Nucleus accumbens (tissue), 56 donors: ENCODE results near the gene RHCE.
"Not testable (repeated sequence)": the region's sequence is repeated elsewhere in the genome, so short reads cannot be mapped to it uniquely, and the experiment has no call there.

Experiments
- DNase-seq, 56 donors: peaks; one replicate each; lab custom pipeline; 2025; lab: John Stamatoyannopoulos, UW

RHCE gene

DNA sequence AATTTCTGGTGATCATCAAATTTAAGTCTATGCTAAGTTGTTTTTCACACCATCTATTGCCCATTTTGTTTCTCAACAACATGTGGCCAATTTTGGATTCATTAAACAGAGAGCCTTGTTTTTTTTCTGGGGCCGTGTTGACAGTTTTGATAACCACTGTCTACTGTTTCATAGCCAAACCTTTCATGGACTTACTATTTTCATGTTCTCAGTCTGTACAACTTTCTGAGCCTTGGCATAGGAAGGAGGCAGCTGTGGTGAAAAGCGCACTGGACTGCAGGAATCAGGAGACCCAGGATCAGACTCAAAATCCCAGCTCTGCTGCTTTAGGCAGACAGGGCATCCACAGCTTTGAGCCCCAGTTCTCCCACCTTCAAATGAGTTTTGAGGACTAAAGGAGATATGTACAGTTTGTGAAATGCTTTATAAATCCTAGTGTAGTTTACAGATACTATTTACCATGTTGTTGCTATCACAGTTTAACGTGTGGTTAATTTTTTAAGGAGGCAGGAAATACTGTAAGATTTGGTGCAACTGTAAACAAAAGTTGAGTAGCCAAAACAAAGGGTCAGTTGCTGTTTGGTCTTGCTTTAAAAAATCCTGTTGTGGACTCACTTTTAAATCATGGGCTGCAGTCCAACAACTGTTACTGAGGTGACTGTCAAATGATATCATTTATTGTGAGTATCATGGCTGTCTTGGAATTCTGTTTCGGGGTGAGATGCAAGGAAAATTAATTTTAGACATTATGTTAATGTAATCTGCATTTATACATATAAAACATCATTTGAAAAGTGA, 13.0 kb upstream of the RHCE start:
- DNase-seq: peak in 16 of 56 donors; percentile 3 to 26 (median 8)

DNA sequence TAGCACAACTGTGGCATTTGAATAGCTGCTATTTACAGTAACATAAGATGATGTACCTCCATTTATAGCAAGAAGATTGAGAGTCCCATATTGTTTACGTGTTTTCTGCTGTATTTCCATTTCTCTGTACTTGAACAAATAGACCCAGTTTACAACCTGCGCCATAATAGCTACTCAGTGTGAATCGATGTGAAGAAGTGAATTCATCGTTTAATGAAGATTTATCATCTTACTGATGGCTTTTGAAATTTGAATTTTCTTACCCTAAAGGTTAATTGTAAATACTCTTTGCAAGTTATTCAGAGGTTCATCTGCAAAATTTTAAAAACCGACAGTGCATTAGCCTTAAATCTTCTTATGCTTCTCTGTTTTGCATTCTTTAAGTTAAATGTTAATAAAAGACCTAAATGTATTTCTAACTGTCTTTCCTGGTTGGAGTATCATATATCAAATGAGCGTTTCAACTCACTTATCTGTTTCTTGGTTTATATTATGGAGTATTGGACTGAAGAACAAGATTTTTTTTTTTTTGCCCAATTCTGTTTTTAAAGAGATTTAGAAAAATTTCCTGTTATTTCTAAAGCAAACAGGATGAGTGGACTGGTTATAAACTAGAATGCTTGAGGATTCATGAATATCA, 12.2 kb upstream of the RHCE start:
- no peak for DNase-seq

DNA sequence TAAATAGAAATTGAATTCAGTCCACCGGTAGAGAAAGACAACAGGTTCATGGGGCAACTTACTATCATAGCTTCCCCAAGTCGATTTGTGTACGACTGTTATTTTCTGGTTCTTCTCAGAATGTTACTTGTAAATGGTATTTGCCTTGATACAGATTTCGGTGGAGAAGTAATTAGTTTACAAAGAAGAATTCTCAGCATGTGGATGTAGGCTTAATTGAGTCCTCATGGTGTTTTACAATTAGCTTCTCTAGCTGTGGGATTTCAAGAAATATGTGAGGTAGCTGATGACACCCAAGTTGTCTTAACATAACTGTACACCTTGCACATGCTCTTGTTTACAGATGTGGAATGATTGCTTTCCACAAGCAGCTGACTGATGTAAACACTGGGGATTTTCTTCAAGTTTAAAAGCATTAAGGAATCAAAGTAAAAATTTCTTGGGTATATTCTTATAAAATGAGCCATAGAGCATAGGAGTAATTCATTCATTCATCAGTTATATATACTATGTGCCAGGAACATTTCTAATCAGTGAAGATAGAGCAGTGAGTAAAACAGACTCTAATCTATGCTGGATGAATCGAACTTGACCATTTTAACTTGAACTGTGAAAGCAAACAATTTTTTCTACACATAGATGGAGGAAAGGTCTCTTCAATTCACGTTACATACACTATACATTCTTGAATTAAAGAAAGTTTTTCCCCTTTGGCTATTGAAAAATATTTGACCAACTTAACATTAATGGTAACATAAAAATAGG, 11.5 kb upstream of the RHCE start:
- no peak for DNase-seq

DNA sequence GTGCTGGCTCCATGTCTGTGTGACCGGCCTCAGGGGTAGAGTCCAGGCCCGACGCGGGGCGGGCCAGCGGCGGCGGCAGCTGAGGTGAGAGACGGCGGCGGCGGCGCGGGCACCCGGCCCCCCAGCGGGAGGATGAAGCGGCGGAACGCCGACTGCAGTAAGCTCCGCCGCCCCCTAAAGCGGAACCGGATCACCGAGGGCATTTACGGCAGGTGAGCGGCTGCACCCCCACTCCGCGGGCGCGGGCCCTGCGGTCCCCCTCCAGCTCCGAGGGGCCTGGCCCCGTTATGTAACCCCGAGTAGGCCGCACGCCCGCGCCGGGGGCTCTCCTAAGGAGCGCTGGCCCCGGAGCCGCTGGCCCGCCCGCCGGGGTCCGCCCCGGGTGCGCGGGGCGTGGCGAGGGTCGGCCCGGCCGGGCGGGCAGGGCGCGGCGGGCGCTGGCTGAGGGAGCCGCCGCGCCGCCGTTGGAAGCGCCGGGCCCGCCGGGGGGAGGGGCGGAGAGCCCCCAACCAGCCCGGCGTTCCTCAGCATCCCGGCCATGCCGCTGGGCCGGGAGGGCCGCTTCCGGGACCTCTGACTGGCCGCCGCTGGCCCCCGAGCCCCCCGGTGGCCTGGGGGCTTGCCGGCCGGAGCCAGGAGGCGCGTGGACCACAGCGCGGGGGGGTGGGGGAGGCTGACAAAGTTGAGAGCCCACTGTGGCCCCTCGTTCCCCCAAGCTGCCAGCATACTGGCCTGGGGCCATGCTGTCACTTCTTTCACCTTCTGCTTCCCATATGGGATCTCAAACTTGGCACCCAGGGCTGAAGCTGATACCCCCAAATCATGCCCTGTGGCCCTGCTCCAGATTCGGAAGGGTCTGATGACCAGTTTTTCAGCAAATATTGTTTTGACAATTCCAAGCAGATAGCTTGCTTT, 10.6 kb upstream of the RHCE start:
- DNase-seq: peak in 17 of 56 donors; percentile 1 to 76 (median 31)

DNA sequence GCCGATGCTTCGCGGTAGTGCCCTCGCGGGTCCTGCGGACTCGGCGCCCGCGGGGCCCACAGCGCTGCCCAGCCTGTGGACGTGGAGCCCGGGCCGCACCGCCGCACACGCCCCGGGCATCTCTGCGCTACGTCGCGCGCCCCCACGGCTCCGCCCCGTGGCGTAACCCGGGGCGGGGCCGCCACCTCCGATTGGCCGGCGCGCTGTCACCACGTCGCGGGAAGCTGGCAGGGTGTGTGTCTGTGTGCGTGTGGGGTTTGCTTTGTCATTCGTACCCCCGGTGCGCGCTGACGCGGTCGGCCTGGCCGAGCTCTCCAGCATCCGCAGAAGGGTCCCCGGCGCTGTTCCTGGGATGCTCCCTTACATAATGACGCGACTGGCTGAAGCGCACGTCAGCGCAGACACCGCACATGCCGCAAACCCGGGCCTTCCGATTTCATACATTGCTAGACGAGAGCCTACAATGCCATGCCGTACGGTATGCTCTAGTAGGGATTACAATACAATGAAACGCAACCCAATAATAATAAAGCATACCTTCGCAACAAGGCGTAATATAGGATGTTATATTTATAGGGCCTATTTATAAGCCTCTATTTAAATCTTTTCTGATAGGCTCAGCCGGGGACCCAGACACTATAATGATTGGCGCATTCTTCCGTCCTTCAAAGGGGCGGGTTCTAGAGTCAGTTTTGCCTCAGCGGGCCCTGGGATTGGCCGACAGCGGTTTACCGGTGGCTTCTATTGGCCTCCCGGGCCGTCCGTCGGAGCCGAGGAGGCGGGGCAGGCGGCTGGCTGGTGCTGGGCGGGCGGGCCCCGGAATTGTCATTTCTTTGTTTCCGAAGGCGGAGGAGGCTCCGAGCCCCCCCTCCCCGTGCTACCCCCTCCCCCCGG, 9.7 kb upstream of the RHCE start, which contains the start of gene MACO1:
MACO1 (plus strand) TSS at position 825 of the 894 bp plus-strand sequence. CDS start 202 bp downstream, outside the sequence.
- peak; percentile 84 to 99 (median 97) for DNase-seq

DNA sequence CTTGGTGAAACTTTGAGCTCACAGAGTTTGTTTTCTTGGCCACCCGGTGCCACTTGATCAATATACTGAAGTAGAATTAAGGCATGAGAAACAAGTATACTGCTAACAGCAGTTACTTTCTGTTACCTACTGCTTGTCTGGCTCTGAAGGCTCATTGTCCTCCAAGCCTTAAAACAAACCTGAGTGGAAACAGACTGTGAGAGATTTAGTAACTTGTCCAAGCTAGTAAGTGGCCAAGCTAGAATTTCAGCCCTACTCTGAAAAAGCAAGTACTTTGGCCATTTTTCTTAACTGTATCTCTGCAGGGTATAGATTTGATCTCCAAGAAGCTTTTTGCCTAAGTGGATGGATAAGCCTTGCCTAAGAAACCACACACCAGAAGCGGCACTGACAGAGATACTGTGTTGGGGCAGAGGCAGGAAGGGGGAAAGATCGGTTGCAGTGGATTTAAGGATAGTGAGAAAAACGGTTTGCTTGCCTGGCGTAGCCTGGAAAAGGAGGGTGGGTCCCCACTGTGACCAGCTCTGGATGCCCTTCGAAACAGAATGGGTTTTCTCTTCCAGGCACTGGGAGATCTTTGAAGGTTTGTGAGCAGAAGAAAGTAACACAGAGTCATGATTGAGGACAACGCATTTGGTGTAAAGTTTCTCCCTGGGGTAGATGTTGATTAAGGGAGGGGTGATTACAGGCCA, 8.0 kb upstream of the RHCE start:
- DNase-seq: no peak

DNA sequence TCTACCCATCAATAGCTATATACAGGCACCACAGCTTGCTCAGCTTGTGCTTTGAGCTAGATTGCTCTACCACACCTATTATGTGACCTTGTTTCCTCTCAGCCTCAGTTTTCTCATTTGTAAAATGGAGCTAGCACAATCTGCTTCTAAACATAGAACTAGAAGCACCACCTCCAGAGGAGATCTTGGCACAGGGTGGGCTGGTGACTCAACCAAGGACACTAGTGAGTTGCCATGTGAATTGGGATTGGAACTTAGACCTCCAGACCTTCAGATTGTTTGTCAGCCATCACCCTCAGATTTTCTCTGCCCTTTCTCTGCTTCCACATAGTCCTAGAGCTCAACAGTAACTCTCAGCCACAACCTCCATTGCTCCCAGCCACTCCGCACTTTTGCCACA, 7.1 kb upstream of the RHCE start:
- DNase-seq: no peak

DNA sequence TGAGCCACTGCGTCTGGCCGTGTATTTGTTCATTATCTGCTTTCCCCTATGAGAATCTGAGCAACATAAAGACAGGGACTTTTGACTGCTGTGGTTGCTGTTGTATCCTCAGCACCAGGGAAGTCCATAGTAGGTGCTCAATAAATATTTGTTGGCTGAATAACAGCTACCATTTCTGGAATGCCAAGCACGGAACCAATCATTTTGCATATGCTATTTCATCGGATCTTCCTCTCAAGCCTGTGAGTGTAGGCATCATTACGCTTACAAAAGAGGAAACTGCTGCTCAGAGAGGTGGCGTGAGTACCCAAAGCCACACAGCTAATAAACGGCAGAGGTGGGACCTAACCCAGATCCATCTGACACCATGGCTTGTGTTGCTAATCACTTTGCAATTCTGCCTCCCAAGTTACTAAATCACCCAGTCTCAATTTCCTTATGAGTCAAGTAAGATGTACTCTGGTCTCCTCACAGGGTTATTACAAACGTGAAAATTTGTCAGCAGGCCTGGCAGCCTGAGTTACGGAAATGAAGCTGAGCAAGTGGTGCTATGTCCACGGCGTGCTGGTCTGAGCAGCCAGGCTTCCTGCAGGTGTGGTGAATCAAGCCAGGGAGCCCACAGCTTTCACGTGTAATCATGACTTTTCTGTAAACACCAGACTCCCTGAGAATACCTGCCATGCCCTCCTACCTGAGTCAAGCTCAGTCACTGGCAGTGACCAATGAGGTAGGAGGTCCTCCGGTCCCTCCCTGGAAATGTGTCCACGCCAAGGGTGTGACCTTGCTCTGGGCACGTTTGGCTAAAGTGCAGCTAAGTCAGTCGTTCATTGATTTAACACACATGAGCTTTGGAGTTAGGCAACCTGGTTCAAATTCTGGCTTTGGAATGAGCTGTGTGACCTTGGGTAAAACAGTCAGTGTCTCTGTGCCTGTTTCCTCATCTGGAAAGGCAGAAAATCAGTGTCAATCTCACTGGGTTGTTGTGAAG, 4.8 kb upstream of the RHCE start:
- no peak for DNase-seq

DNA sequence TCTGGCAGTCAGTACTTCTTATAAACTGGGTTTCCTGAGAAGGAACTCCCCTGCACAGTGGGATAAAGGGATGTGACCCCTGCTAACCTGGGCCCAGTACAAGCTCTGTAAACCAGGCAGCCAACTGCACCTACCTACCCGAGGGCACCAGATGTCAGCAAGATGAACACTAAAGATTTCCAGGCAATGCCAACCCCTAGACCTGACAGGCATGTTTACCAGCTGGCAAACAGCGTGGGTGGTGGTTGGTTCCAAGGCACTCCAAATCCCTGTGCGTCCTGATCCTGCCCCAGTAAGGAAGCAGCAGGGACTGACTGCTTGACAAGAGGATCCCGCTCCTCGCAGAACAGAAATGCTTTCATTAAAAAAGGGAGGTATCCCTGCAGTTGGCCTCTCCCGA, 2.6 kb upstream of the RHCE start:
- DNase-seq: not testable (repeated sequence)

DNA sequence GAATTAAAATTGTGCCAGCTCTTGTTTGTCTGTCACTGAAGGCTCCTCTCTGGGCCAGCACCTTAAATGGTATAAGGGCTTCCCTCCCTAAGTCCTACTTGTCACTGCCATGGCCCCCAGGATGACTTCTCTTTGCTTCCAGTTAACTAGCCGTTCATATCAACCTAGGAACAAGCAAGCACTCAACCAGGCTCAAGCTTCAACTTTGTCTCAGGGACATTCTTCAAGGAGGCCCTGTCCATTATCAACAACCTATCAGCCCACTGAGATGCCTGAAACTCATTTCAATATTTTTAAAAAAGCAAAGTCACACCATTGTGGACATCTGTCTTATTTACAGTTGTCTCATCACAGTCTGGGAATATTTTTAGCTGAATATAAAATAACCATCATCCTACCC, 1.3 kb downstream of the RHCE start:
- not testable (repeated sequence) for DNase-seq

DNA sequence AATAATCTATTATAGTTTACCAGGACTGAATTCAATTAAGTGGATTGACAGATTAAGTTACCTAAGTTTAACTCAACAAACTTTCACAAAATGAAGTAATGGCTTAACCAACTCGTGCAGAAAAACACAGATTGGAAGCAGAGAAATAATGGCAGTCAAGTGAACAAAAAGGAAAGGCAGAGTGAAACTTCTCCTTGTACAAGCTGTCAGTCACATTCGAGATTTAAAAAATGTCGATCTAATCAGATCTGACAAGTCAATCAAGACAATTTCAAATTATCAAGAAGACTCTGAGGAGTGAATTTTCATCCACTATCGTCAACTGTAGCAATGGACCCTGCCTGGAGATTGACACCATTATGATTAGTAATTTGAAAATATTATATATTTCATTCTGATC, 3.3 kb downstream of the RHCE start:
- not testable (repeated sequence) for DNase-seq

DNA sequence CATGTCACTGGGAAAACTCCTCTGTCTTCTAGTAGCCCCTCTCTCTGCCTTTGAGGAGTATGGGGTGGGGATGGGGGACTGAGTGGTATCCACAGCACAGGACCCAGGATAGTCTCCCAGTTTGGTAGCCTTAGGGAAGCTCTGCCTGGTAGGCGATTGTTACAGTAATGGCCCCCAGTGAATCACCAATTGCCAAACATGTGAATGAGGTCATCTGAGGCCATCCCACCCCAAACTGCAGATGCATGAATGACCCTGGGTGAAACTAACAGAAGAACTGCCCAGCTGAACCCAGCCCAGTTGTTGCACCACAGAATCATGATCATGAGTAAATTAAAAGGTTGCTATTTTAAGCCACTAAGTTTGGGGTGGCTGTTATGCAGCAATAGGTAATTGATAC, 6.0 kb downstream of the RHCE start:
- not testable (repeated sequence) for DNase-seq

DNA sequence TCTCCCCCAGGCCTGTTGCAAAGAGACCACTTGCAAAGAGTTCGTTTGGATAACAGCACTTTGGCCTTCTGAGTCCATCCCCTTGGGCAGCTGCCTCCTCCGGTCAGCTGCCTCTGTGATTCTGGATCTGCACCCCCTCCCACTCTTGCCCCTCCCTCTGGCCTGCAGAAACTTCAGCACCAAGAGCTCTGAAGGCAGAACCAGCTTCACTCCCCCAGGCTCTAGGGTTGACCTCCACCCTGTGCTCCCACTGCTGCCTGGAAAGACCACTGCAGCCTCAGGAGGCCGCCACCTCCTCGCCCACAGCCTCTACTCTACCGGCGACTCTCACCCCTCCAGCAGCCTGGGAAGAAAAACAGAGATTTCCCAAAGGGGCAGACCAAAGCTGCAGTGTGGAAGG, 6.5 kb downstream of the RHCE start:
- DNase-seq: not testable (repeated sequence)

DNA sequence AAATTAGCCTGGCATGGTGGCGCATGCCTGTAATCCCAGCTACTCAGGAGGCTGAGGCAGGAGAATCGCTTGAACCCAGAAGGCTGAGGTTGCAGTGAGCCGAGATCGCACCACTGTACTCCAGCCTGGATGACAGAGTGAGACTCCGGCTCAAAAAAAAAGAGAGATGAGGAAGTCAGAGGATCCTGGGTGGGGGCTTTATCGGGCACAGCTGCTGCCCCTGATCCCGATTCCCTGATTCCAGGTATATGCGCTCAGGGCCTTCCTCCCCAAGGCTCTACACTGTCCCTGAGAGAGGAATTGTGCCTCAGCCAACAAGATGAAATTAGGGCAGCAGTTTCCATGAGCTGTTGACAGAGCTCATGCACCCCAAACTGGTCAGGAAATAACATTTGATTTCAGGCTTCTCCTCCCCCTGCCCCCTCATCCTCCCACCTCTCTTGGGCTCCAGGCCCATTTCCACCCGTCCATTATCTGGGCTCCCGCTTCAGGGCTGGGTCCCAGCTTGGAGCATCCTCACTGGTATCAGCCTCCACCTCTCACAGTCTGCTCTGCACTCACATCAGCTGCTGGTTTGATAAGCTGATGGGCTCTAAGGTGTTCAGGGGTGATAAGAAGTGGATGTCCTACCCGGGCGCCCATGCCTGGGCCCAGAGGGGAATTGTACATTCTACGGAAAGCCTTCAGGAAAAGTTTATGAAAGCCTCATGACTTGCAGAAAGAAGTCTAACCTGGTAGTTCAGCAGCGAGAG, 7.6 kb downstream of the RHCE start:
- not testable (repeated sequence) for DNase-seq

DNA sequence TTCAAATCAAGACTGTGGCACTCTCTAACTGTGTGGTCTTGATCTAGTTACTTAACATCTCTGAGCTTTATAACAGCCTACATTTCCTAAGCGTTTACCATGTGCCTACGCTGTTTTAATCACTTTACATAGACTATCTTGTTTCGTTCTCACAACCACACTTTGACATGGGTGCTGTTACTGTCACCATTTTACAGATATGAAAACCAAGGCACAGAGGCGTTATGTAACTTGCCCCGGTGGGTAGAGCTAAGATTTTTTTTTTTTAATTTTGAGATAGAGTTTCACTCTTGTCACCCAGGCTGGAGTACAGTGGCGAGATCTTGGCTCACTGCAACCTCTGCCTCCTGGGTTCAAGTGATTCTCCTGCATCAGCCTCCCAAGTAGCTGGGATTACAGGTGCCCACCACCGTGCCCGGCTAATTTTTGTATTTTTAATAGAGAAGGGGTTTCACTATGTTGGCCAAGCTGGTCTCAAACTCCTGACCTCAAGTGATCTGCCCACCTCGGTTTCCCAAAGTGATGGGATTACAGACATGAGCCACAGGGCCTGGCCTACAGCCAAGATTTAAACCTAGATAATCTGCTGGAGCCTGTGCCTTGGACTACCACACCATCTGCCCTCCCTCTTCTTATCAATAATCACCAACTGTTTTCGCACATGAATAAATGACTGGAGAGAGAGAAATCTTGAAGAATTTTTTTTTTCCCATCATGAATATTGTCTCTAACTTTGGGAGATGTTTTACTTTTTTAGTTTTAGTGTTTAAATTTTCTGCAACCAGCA, 10.8 kb downstream of the RHCE start:
- not testable (repeated sequence) for DNase-seq
